HepG2 (cell line): ENCODE measurements around the gene SLC25A5. TPM values are rescaled to one million over a fixed set of nuclear protein-coding genes. Genes with fewer than 3 reads are reported as not detected.

ENCODE experiments used
- ATF3 ChIP-seq: sonication (generic); formaldehyde crosslinking; IDR thresholded peaks from 2 replicates; pipeline ENCODE4 v1.4.0; 2020; ENCODE audit warnings: missing genetic modification reagents
- CEBPG ChIP-seq: IDR thresholded peaks from 2 replicates; pipeline ENCODE4 v1.6.1; 2016
- DPF2 ChIP-seq: sonication (generic); formaldehyde crosslinking; IDR thresholded peaks from 2 replicates; pipeline ENCODE4 v1.4.0; 2020; ENCODE audit warnings: mild to moderate bottlenecking, low read depth, missing genetic modification reagents, borderline replicate concordance
- EP300 ChIP-seq, 3 experiments: sonication (generic) in 1 of 3; formaldehyde crosslinking in 1 of 3; IDR thresholded peaks; 2 replicates each; pipeline versions ENCODE4 v1.5.1 to v1.6.1; 2011 to 2020; ENCODE audit warnings: low read depth in 2 of 3, low read length in 2 of 3, borderline replicate concordance in 1 of 3, improper control_type of control experiment in 1 of 3, mild to moderate bottlenecking in 1 of 3, missing genetic modification reagents in 1 of 3, moderate library complexity in 1 of 3
- FOSL2 ChIP-seq: sonication (generic); formaldehyde crosslinking; IDR thresholded peaks from 2 replicates; pipeline ENCODE4 v1.4.0; 2020; ENCODE audit warnings: missing genetic modification reagents
- FOXA3 ChIP-seq: IDR thresholded peaks from 2 replicates; pipeline ENCODE4 v1.6.1; 2016; ENCODE audit warnings: missing genetic modification reagents, missing compliant biosample characterization
- FOXP1 ChIP-seq, 2 experiments: fragments of 450-650 bp in 1 of 2; IDR thresholded peaks; 2 replicates each; pipeline ENCODE4 v1.6.1; 2017 to 2018; ENCODE audit warnings: antibody characterized with exemption in 1 of 2
- GATAD2A ChIP-seq: IDR thresholded peaks from 2 replicates; pipeline ENCODE4 v1.6.1; 2016
- ISL2 ChIP-seq: sonication (generic); formaldehyde crosslinking; IDR thresholded peaks from 2 replicates; pipeline ENCODE4 v1.5.0; 2020; ENCODE audit warnings: missing genetic modification reagents
- MBD4 ChIP-seq: IDR thresholded peaks from 2 replicates; pipeline ENCODE4 v1.6.1; 2012; ENCODE audit warnings: low read length, inconsistent platforms, borderline replicate concordance
- MIXL1 ChIP-seq: IDR thresholded peaks from 2 replicates; pipeline ENCODE4 v1.6.1; 2016
- NCOR1 ChIP-seq: fragments of 200-600 bp; sonication (generic); IDR thresholded peaks from 2 replicates; pipeline ENCODE4 v1.7.0; 2017; ENCODE audit warnings: antibody characterized with exemption, low read length, borderline replicate concordance
- PAF1 ChIP-seq: IDR thresholded peaks from 2 replicates; pipeline ENCODE4 v1.6.1; 2016; ENCODE audit warnings: missing genetic modification reagents, missing compliant biosample characterization
- PAXIP1 ChIP-seq: sonication (generic); formaldehyde crosslinking; conservative IDR thresholded peaks from 2 replicates; pipeline ENCODE4 v1.4.0; 2020; ENCODE audit warnings: mild to moderate bottlenecking, missing genetic modification reagents, moderate library complexity
- PITX1 ChIP-seq: sonication (generic); formaldehyde crosslinking; IDR thresholded peaks from 2 replicates; pipeline ENCODE4 v1.5.1; 2020; ENCODE audit warnings: mild to moderate bottlenecking, missing genetic modification reagents
- TCF12 ChIP-seq, 2 experiments: fragments of 450-650 bp in 1 of 2; sonication (generic) in 1 of 2; formaldehyde crosslinking in 1 of 2; IDR thresholded peaks; 2 replicates each; pipeline versions ENCODE4 v1.6.1 to v1.8.0; 2017 to 2022; ENCODE audit warnings: antibody characterized with exemption in 1 of 2, mild to moderate bottlenecking in 1 of 2, missing genetic modification reagents in 1 of 2, moderate library complexity in 1 of 2
- TCF7 ChIP-seq: sonication (generic); IDR thresholded peaks from 2 replicates; pipeline ENCODE4 v1.6.1; 2016; ENCODE audit warnings: antibody characterized with exemption, low read depth
- TFE3 ChIP-seq: IDR thresholded peaks from 2 replicates; pipeline ENCODE4 v1.6.1; 2016
- THAP7 ChIP-seq: sonication (generic); formaldehyde crosslinking; IDR thresholded peaks from 2 replicates; pipeline ENCODE4 v1.8.1; 2023; ENCODE audit warnings: mild to moderate bottlenecking, missing genetic modification reagents
- ZBTB1 ChIP-seq: sonication (generic); formaldehyde crosslinking; IDR thresholded peaks from 2 replicates; pipeline ENCODE4 v1.4.0; 2020; ENCODE audit warnings: missing genetic modification reagents, borderline replicate concordance
- ZMYM4 ChIP-seq: sonication (generic); formaldehyde crosslinking; IDR thresholded peaks from 2 replicates; pipeline ENCODE4 v1.8.1; 2023; ENCODE audit warnings: mild to moderate bottlenecking, missing genetic modification reagents
- ZNF263 ChIP-seq: sonication (generic); formaldehyde crosslinking; IDR thresholded peaks from 2 replicates; pipeline ENCODE4 v1.4.0; 2020; ENCODE audit warnings: missing genetic modification reagents
- ZNF414 ChIP-seq: sonication (generic); formaldehyde crosslinking; IDR thresholded peaks from 2 replicates; pipeline ENCODE4 v1.5.0; 2020; ENCODE audit warnings: missing genetic modification reagents
- ZNF709 ChIP-seq: sonication (generic); formaldehyde crosslinking; IDR thresholded peaks from 2 replicates; pipeline ENCODE4 v1.5.0; 2020; ENCODE audit warnings: mild to moderate bottlenecking, missing genetic modification reagents
- polyA plus RNA-seq, 8 experiments: library from polyadenylated mRNA; depleted of rRNA in 3 of 8; stranded (reverse) in 7 of 8; unstranded in 1 of 8; fragments of >200 nt; fragmentation: Illumina TruSeq in 4 of 8; extraction: Trizol in 4 of 8; gene quantifications; 2 replicates each; pipeline versions ENCODE4 v1.2.1 to v1.2.3, GENCODE V29; 2011 to 2016; ENCODE audit warnings: low read depth in 4 of 8, missing spikeins in 1 of 8, mixed read lengths in 1 of 8; ENCODE audit not compliant: insufficient read depth in 1 of 8
- total RNA-seq, 5 experiments: library from RNA; depleted of rRNA; stranded (reverse); fragments of >200 nt; fragmentation: Illumina TruSeq; extraction: Trizol; gene quantifications; 2 replicates each; pipeline ENCODE4 v1.2.3, GENCODE V29; 2016; ENCODE audit warnings: low read depth in 1 of 5

Gene SLC25A5
- total and polyA plus RNA-seq, 2 of the 13 experiments (the other 11 are each of a cell fraction or from before 2014, with no cell fraction given) = 300 to 402 TPM

GRCh38 chrX:119477812-119478232 lies 9.6 kb downstream of the SLC25A5 start (continued):
- TF ChIP-seq TCF12 (IDR thresholded peaks at IDR 0.05) (no peak), TCF12 (CRISPR knock-in tag; IDR thresholded peaks at IDR 0.05) (no peak), TFE3 (CRISPR knock-in tag) (0 out of 2 replicates have a peak, but pooled peaks have one; percentile 41), PAXIP1 (peak; percentile 55), GATAD2A (peak; percentile 70), TCF7 (0 out of 2 replicates have a peak, but pooled peaks have one; percentile 10), ATF3 (CRISPR knock-in tag) (peak; percentile 39; the same call in 1 of the 2 replicates), PAF1 (CRISPR knock-in tag) (no peak), ZMYM4 (CRISPR knock-in tag) (peak; percentile 22; the same call in 1 of the 2 replicates), MBD4 (no peak), THAP7 (CRISPR knock-in tag) (no peak), FOXP1 (IDR thresholded peaks at IDR 0.05) (no peak), FOXP1 (CRISPR knock-in tag; IDR thresholded peaks at IDR 0.05) (peak; percentile 27; the same call in 1 of the 2 replicates), ZNF709 (CRISPR knock-in tag) (no peak), MIXL1 (CRISPR knock-in tag) (0 out of 2 replicates have a peak, but pooled peaks have one; percentile 43), DPF2 (CRISPR knock-in tag) (peak; percentile 26; the same call in 1 of the 2 replicates), FOXA3 (0 out of 2 replicates have a peak, but pooled peaks have one; percentile 27), CEBPG (CRISPR knock-in tag) (peak; percentile 72), NCOR1 (peak; percentile 93; the same call in 1 of the 2 replicates), ZNF414 (no peak), PITX1 (CRISPR knock-in tag) (peak; percentile 41; the same call in 1 of the 2 replicates), ZBTB1 (CRISPR knock-in tag) (no peak), FOSL2 (CRISPR knock-in tag) (peak; percentile 47), EP300 (IDR thresholded peaks at IDR 0.05; ENCODE audit: low read depth in 2 of 2, low read length in 2 of 2) (peak; percentile 28 to 51; a peak in 1 of 4 replicates), EP300 (CRISPR knock-in tag; IDR thresholded peaks at IDR 0.05; ENCODE audit: borderline replicate concordance) (no peak), ZNF263 (CRISPR knock-in tag) (no peak), ISL2 (CRISPR knock-in tag) (0 out of 2 replicates have a peak, but pooled peaks have one; percentile 34)
